GM12892 (cell line): ENCODE measurements around the gene ATAT1.
A peak's percentile ranks its signal among the peaks of the same experiment; 100 is the strongest.

Experiments
- DNase-seq: peaks from one replicate; pipeline ENCODE4 v3.0.0; 2011; ENCODE audit not compliant: insufficient read length
- FAIRE-seq: peaks from 2 replicates; lab custom pipeline; 2011; peaks lifted over from hg19 to GRCh38; lab: Jason Lieb, UNC
- POLR2A ChIP-seq: IDR thresholded peaks from 2 replicates; pipeline ENCODE4 v1.6.1; 2011; ENCODE audit warnings: low read depth, low read length, control low read depth
- POLR2AphosphoS5 ChIP-seq: IDR thresholded peaks from 2 replicates; pipeline ENCODE4 v1.6.1; 2011; ENCODE audit warnings: low read depth, low read length, control low read depth
- TAF1 ChIP-seq: IDR thresholded peaks from 2 replicates; pipeline ENCODE4 v1.6.1; 2011; ENCODE audit warnings: low read depth, mild to moderate bottlenecking, control low read depth, low read length, borderline replicate concordance

Gene ATAT1

DNA sequence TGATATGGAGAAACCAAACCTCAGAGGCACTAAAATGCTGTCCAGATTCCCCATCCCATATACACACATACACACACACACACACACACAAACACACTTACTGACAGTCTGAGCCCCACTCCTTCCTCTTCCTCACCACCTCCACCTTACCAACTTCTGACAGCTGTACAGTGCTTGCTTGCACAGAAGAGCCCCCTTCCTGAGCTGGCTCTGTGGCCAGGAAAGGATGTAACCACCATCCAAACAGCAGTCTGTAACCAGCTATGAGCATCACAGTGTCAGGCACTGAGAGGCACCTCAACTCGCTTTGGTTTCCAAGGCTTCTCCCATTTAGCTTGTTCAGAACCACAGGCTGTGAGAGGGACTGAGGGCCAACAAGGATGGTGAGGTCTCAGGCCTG lies 14.4 kb downstream of the ATAT1 start:
- FAIRE-seq (no peak), DNase-seq (no peak)
- TF ChIP-seq POLR2A (no peak), TAF1 (no peak), POLR2AphosphoS5 (no peak)

DNA sequence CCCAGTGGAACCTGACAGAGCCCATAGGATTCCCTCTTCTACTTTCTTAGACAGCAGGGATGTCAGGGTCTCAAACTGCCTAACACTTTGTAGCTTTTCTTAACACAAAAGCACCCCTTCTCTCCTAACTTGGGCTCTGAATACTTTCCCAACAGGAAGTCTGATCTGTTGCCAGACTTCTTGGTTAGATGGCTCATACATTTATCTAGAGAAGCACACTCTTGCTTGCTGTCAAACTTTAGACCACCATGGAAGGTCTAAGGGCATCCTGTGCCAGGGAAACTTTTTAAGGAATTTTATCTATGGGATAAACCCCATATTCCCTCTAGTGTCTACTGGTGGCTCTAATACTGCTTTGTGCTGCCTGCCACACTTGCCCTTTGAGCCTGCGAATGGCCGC lies 17.0 kb downstream of the ATAT1 start:
- no peak for TF ChIP-seq POLR2A
- TF ChIP-seq POLR2AphosphoS5: no peak
- no peak for TF ChIP-seq TAF1
- no peak for FAIRE-seq

DNA sequence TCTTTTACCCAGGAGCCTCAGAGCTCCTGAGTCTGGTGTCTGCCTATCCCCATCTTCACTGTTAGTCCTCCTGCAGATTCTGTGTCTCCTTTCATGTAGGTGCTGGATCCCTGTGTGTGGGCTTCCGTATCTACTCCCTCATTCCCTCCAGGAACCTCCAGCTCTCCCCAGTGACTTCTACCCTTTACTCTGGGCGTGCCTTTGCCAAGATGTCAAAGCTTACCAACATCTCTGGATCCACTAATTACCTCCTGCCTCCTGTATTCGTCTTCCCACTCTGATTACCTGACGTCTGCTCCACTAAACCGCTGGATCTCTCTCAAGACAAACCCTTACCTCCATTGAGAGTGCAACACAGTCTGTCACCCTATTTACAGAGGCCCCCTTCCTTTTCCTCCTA lies 18.1 kb downstream of the ATAT1 start:
- FAIRE-seq (no peak), DNase-seq (no peak)
- TF ChIP-seq POLR2AphosphoS5: no peak
- no peak for TF ChIP-seq POLR2A
- TF ChIP-seq TAF1: no peak

More for the DNA sequence above, 17.0 kb downstream of the ATAT1 start:
- DNase-seq: no peak

DNA sequence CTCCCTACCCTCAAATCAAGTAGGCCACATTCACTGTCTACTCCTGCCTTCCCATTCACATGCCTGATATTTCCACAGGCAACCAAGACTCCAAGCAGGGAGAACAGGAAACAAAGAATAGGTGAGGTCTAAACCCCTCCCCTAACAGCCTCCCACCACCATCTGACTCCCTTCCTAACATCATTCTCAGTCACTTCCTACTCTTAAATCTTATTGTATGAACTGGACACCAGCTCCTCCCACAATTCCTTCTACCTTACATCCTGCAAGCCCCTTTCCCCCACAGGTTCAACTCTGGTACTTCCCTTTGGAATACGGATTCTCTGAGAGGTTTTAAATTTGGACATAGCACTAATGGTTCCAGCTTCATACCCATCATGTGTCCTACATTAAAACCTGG lies 19.3 kb downstream of the ATAT1 start:
- TF ChIP-seq POLR2A (no peak), TAF1 (no peak), POLR2AphosphoS5 (peak; percentile 37; the same call in 1 of the 2 replicates)
- no peak for FAIRE-seq
- no peak for DNase-seq

DNA sequence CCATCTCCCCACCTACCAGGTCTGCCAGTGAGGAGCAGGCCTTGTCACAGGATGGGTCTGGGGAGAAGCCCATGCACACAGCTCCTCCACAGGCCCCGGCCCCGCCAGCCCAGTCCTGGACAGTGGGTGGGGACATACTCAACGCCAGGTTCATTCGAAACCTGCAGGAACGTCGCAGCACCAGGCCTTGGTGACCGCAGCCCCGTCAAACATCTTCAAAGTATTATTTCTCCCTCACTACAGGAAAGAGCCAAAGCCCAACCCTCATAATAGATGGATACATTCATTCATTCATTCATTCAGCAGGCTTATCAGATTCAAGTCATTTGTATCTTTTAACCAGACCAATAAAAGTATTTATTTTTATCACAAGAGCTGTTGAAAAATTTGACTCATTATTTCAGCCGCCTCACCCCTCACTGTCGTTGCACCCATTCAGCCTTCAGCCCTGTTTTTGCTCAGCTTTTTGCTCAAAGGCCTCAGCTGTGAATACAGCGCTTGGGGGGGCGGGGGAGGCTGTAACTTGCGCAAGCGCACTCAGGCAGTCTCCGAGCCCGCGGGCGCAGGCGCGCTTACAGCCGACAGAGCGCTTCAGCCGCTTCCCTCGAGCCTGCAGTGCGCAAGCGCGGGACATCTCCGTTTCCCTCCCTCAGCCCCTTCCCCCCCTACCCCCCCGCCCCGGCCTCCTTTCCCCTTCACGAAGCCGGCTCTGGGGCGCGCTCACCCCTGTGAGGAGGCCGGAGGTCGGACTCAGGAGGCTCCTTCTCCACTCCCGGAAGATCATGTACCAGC lies 20.0 kb downstream of the ATAT1 start, which contains the start of gene C6orf136:
TSS of gene C6orf136 (plus strand) at position 684 of the 792 bp plus-strand sequence. CDS start at position 783, 99 bp downstream.
- FAIRE-seq (peak; percentile 90), DNase-seq (peak; percentile 91)
- no peak for TF ChIP-seq TAF1
- TF ChIP-seq POLR2A: no peak
- no peak for TF ChIP-seq POLR2AphosphoS5

DNA sequence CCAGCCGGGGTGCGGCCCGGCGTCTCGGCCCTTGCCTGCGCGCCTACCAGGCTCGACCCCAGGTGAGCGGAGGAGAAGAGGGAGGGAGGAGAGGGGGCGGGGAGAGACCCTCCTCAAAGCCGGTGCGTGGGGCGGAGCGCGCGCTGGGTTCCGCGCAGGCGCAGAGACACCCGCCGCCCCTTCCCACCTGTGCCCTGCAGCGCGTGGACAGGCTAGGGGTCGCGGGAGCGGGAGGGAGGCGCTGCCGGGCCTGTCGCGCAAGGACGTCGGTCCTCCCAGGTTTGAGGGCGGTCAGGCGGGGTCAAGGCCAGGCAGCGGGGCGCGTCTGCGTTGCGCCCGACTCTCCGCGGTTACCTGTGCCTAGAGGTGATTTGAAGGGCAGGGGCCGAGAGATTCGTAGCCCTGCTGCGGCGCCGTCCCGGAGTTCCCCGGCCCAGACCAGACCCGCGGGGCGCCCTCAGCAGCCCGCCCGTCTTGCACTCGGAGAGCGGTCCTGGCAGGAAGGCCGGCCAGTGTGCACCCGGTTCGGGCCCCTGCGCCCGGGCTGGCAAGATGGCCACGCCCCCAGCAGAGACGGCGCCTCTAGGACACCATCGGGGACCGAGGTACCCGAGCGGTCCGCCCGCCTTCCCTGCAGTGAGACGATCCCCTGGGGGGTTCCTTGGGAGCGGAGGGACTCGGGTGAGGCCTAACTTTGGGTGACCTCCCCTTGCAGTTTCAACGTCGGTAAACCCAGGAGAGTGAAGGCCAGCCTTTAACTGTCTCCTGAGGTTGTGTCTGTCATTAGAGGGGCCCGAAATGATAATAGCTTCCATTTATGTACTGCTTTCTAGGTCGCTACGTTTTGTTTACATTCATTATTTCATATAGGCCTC lies 20.8 kb downstream of the ATAT1 start:
- FAIRE-seq (peak; percentile 68), DNase-seq (peak; percentile 88)
- peak; percentile 50; the same call in 1 of the 2 replicates for TF ChIP-seq TAF1
- TF ChIP-seq POLR2A: peak; percentile 72
- TF ChIP-seq POLR2AphosphoS5: 0 out of 2 replicates have a peak, but pooled peaks have one; percentile 34

DNA sequence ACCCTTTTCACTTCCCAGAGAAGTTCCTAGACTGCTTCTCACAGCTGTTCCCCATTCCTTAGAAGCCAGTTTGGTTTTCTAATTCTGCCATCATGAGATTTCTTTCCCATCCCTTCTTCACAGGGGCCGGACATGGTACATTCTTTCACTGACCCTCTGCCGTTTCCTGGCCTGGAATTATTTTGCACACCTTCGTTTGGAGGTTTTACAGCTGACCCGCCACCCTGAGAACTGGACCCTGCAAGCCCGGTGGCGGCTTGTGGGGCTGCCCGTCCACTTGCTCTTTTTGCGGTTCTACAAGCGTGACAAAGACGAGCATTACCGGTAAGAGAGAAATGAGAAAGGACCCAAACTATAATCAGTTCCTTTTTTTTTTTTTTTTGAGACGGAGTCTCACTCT lies 24.5 kb downstream of the ATAT1 start:
- no peak for FAIRE-seq
- no peak for TF ChIP-seq POLR2AphosphoS5
- no peak for TF ChIP-seq TAF1
- no peak for TF ChIP-seq POLR2A
- DNase-seq: no peak

DNA sequence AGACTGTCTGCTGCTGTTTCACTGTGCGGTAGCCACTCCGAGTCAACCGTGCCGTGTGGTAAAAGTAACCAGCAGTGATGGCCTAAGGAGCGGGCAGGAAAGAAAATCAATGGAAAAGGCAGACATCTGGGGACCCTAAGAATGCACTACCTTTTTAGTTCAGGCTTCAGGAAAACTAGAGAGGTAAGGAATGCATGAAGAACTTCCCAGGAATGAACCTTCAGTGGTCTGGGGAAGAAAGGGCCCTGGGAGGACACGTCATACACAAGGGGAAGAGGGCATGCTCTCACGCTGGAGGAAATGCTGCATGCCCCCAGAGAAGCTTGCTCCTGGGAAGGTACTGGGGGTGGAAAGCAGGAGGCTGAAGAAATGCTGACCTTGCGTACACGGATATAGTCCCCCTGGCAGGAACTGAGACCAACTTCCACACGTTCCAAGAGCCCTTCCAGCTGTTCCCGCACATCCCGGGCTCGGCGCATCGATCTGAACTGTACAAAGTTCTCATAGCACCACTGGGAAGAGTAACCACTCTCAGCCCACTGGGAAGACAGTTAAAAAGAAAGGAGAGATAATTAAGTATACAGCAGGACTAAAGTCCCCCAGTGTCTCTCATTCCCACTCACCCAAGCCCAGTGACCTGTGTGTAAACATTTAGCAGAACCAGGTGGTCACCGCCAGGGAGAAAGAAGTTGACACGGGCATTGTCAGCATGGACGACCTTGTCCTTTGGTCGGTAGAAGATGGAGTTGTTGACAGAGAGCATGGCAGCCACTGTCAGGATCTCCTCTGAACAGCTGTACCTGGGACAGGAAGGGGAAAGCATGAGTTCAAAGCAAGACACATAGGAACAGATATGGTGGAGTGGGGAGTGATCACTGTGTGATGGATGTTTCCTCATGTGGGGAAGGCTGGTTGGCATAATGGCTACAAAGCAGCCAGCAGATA lies 28.4 kb downstream of the ATAT1 start:
- TF ChIP-seq TAF1 (no peak), POLR2AphosphoS5 (no peak), POLR2A (no peak)
- DNase-seq (no peak), FAIRE-seq (no peak)

DNA sequence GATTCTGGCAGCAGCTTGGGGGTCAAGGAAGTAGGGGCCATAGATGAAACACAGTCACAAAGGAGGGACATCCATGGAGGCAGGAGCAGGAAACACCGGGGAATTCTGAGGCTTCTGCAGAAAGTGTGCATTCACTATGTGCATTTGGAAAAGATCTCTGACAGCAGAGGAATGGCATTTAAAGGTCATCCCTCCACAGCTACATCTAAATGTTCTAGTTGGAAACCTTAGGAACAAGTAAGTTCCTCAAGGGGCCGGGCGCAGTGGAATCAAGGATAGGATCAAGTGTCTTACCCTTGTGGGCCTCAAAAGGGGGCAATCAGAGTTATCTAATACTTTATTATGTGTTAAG lies 29.0 kb downstream of the ATAT1 start:
- no peak for DNase-seq
- FAIRE-seq: no peak
- TF ChIP-seq TAF1: no peak
- TF ChIP-seq POLR2AphosphoS5: no peak
- no peak for TF ChIP-seq POLR2A

DNA sequence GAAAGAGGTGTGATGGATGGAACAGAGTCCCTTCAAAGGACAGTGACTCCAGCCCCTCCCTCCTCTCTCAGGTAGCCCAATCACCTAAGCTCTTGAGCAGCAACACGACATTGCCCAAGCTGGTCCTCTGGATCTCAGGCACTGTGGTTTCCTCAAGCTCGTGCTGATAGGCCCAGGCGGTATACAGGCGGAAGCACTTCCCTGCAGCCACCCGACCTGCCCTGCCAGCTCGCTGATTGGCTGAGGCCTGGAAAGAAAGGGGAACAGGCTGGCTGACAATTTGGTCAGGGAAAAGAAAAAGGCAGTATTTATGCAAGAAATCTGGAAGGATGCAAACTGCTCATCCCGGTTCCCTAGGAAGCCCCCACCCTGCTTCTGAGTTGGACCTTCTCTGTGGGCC lies 29.8 kb downstream of the ATAT1 start:
- TF ChIP-seq POLR2AphosphoS5 (no peak), TAF1 (no peak), POLR2A (no peak)
- FAIRE-seq (no peak), DNase-seq (no peak)
